Large intestine (tissue), 3 donors: ENCODE results near the gene ZC3H7B. TPM values are rescaled to one million over a fixed set of nuclear protein-coding genes. Genes with fewer than 3 reads are reported as not detected.

Source experiments
- DNase-seq, 2 donors: peaks; one replicate each; pipeline versions ENCODE4 v3.0.0 to v3.0.0-alpha.2; 2013
- H3K27ac ChIP-seq: one replicate; pipeline ENCODE4 v1.5.1; 2013; ENCODE audit warnings: low read length
- H3K27me3 ChIP-seq: 2 replicates; pipeline ENCODE4 v1.6.1; 2013; ENCODE audit warnings: low read length; ENCODE audit not compliant: control insufficient read depth, insufficient read depth
- H3K36me3 ChIP-seq: 2 replicates; pipeline ENCODE4 v1.6.1; 2013; ENCODE audit warnings: low read length; ENCODE audit not compliant: control insufficient read depth, insufficient read depth
- H3K4me1 ChIP-seq: one replicate; pipeline ENCODE4 v1.6.1; 2013; ENCODE audit warnings: low read length; ENCODE audit not compliant: control insufficient read depth, insufficient read depth
- H3K4me3 ChIP-seq: one replicate; pipeline ENCODE4 v1.5.1; 2013; ENCODE audit warnings: low read length
- H3K9me3 ChIP-seq: one replicate; pipeline ENCODE4 v1.6.1; 2013; ENCODE audit warnings: mild to moderate bottlenecking, low read depth, low read length, moderate library complexity; ENCODE audit not compliant: control insufficient read depth
- WGBS: methylation state at CpG from one replicate; pipeline ENCODE4 v1.1.5; 2013; ENCODE audit warnings: low lambda C conversion rate; ENCODE audit not compliant: insufficient coverage; 5-methylcytosine and 5-hydroxymethylcytosine counted together
- polyA plus RNA-seq: library from polyadenylated mRNA; unstranded; fragments of 120-200 nt; gene quantifications from one replicate; pipeline ENCODE4 v1.2.1, GENCODE V29; 2013

ZC3H7B gene
- polyA plus RNA-seq, 1 donor, result 58.0 TPM

DNA sequence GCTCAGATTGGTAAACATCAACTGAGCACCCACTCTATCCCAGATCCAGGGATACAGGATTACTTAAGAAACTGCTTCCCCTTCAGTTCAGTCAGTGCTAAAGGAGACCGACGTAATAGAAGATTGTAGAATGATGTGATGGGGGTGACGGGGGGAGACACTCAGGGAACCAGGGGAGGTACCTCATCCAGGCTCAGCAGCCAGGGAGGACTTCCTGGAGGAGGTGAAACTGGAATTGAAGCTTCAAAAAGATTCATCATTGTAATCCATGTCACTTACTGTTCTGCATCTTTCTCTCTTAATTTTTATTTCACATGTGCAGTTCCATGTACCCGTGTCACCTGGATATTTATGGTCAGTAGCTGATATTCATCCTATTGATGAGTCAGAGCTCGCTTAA, 61.3 kb downstream of the ZC3H7B start:
- Histone ChIP-seq H3K27me3 (no peaks in the 10 kb centered on the region), H3K9me3 (no peaks in the 10 kb centered on the region), H3K4me3 (no peak overlapping the region), H3K27ac (no peak overlapping the region), H3K4me1 (peaks cover 20% of the 10 kb centered on the region), H3K36me3 (peaks cover 19% of the 10 kb centered on the region)
- no peak for DNase-seq
- WGBS, result no CpG with 5 or more reads among the region's 5 CpGs

DNA sequence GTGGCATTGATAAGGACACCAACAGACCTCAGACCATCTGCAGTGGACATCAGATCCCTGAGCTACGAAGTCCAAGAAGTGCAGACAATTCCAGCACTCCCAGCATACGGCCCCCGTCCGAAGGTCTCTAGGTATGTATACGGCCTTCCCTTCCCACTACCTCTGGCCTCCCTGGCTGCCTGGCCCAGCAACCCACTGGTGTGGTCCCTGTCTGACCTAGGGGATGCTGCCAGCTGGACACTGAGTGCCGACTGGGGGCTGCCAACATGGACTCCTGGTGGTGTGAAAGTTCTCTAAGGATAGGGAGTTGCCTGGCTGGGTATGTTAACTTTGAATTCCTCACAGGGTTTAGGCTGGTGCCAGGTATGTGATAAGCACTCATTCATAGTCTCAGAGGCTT, 62.9 kb downstream of the ZC3H7B start:
- Histone ChIP-seq H3K9me3 (no peaks in the 10 kb centered on the region), H3K4me3 (no peak overlapping the region), H3K27ac (no peak overlapping the region), H3K27me3 (no peaks in the 10 kb centered on the region), H3K4me1 (peaks cover 26% of the 10 kb centered on the region), H3K36me3 (peaks cover 3% of the 10 kb centered on the region)
- no CpG with 5 or more reads among the region's 6 CpGs for WGBS
- no peak for DNase-seq

GRCh38 chr22:41364955-41365354, 63.6 kb downstream of the ZC3H7B start:
- Histone ChIP-seq H3K9me3 (no peaks in the 10 kb centered on the region), H3K36me3 (no peaks in the 10 kb centered on the region), H3K4me3 (no peak overlapping the region), H3K27me3 (no peaks in the 10 kb centered on the region), H3K4me1 (peaks cover 23% of the 10 kb centered on the region), H3K27ac (no peak overlapping the region)
- no peak for DNase-seq
- no CpG with 5 or more reads among the region's 8 CpGs for WGBS

DNA sequence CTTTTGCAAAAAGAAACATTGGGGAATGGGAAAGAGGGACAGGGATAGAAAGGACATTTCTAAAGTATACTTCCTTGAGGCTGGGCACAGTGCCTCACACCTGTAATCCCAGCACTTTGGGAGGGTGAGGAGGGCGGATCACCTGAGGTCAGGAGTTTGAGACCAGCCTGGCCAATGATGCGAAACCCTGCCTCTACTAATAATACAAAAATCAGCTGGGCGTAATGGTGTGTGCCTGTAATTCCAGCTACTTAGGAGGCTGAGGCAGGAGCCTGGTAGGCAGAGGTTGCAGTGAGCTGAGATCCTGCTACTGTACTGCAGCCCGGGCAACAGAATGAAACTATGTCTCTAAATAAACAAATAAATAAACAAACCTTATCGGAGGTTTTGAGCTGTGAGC, 64.1 kb downstream of the ZC3H7B start:
- H3K27ac ChIP-seq, result no peak overlapping the region
- no peaks in the 10 kb centered on the region for H3K27me3 ChIP-seq

DNA sequence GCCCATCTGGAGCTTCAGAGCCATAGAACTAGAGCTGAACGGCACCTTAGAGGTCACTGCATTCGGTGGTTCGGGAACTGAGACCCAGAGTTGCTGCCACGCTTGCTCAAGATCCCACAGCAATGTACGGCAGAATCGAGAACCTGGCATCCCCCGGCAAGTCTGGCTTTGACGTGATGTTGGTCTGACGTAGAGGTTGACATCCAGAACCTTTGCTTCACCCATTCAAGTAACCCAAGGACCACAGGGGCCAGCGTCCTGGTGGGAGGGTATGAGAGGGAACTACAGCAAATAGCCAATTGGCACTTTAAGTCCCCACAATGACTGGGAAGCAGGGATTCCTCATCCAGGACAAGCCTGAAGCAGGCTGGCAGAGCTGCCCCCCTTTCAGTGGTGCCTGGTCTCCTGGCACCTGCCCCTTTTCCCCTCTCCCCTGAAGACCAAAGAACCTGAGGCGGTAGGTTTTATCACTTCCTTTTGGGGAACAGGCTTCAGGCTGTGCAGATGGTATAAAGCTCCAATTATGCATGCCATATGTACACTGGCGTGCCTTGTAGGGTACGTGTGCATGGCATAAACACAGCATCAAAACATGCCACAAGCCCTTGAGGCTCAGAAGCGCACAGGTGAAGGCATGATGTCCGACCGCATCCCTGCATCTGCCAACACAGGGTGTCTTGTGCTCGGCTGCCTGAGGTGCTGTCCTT, 65.2 kb downstream of the ZC3H7B start:
- Histone ChIP-seq H3K27me3 (no peaks in the 10 kb centered on the region), H3K9me3 (no peaks in the 10 kb centered on the region), H3K4me1 (peaks cover 23% of the 10 kb centered on the region), H3K27ac (no peak overlapping the region), H3K36me3 (no peaks in the 10 kb centered on the region), H3K4me3 (no peak overlapping the region)
- no CpG with 5 or more reads among the region's 17 CpGs for WGBS
- peak in 1 of 2 donors; percentile 25 for DNase-seq

More for the DNA sequence above, 64.1 kb downstream of the ZC3H7B start:
- Histone ChIP-seq H3K9me3 (no peaks in the 10 kb centered on the region), H3K4me1 (peaks cover 23% of the 10 kb centered on the region), H3K4me3 (no peak overlapping the region), H3K36me3 (no peaks in the 10 kb centered on the region)
- no peak for DNase-seq
- 29% methylated on average over 1 of the region's 5 CpGs for WGBS

- Histone ChIP-seq H3K4me3 (peak overlapping the region; percentile 27), H3K36me3 (no peaks in the 10 kb centered on the region), H3K4me1 (peaks cover 23% of the 10 kb centered on the region), H3K27me3 (no peaks in the 10 kb centered on the region), H3K27ac (no peak overlapping the region), H3K9me3 (no peaks in the 10 kb centered on the region)
- whole genome bisulfite sequencing, result no CpG with 5 or more reads among the region's 21 CpGs
- peak; percentile 93 for DNase-seq
Measured at GRCh38 chr22:41367039-41367679, 65.8 kb downstream of the ZC3H7B start.

- H3K27ac ChIP-seq, result no peak overlapping the region
- peaks cover 23% of the 10 kb centered on the region for H3K4me1 ChIP-seq
- no peaks in the 10 kb centered on the region for H3K9me3 ChIP-seq
- no peak for DNase-seq
- no peaks in the 10 kb centered on the region for H3K27me3 ChIP-seq
- no CpG with 5 or more reads among the region's 18 CpGs for WGBS
- H3K36me3 ChIP-seq, result no peaks in the 10 kb centered on the region
- H3K4me3 ChIP-seq, result peak overlapping the region; percentile 27
Measured at GRCh38 chr22:41367680-41368542, 66.6 kb downstream of the ZC3H7B start.

DNA sequence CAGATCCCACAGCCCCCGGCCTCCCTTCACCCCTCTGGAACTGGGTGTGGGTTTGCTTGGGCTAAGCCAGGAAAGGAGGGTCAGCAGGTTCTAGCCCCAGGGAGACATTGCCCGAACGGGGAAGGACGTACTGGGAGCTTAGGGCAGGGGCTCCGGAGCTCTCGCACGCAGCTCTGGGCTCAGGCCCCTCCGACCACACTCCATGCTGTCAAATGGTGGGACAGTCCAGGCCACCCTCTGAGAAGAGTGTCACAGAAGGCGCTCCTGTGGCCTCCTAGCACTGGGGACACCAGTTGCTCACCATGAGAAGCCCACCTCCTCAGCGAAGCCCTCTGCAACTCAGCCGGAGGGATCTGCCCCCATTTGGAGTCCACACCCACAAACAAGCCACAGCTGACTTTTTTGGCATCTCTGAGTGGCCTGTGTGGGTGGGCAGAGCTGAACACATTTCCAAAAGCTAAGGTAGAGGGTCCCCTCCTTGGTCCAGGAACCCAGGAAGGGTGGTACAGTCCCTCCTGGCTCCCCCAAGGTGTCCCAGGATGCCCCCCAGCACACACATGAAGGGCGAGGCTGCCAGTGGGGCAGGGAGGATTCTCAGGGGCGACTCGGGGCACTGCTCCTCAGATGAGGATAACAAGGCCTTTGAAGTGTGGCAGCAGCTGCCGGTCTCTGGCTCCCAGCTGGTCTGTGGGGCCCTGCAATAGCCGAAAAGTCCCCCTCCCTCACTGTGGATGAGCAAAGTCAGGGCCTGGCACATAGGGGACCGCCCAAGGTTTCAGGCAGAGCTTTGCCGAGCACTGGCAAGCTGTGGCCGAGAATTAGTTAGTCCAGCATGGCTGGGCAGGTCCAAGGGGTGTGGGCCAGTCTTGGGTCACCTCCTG, 67.5 kb downstream of the ZC3H7B start:
- Histone ChIP-seq H3K9me3 (no peaks in the 10 kb centered on the region), H3K27ac (no peak overlapping the region), H3K36me3 (no peaks in the 10 kb centered on the region), H3K4me3 (no peak overlapping the region), H3K4me1 (peaks cover 23% of the 10 kb centered on the region), H3K27me3 (no peaks in the 10 kb centered on the region)
- DNase-seq, result no peak
- WGBS, result no CpG with 5 or more reads among the region's 19 CpGs

GRCh38 chr22:41369424-41369745, 68.1 kb downstream of the ZC3H7B start:
- peaks cover 23% of the 10 kb centered on the region for H3K4me1 ChIP-seq
- no peaks in the 10 kb centered on the region for H3K36me3 ChIP-seq
- H3K27ac ChIP-seq, result no peak overlapping the region
- no peaks in the 10 kb centered on the region for H3K9me3 ChIP-seq
- H3K4me3 ChIP-seq, result no peak overlapping the region
- DNase-seq, result no peak
- WGBS, result no CpG with 5 or more reads among the region's 3 CpGs
- H3K27me3 ChIP-seq, result no peaks in the 10 kb centered on the region

DNA sequence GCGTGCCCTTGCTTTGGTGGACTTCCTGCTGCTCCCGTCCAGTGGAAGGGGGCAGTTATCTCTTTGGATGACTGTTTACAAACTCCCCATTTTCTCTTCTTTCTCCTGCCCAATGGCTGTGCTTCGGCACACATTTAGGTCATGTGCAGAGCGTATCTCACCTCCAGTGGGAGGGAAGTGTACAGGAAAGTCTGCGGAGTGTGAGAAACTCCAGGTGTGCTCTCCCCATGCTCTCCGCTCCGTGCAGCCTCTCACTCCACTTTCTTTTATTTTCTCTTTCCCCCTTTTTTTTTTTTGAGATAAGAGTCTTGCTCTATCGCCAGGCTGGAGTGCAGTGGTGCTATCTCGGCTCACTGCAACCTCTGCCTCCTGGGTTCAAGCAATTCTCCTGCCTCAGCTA, 68.5 kb downstream of the ZC3H7B start:
- WGBS, result 58% methylated on average over 2 of the region's 9 CpGs

More for the DNA sequence above, 68.5 kb downstream of the ZC3H7B start:
- no peak overlapping the region for H3K4me3 ChIP-seq
- no peaks in the 10 kb centered on the region for H3K36me3 ChIP-seq
- no peaks in the 10 kb centered on the region for H3K9me3 ChIP-seq
- H3K27me3 ChIP-seq, result no peaks in the 10 kb centered on the region
- no peak overlapping the region for H3K27ac ChIP-seq
- peaks cover 22% of the 10 kb centered on the region for H3K4me1 ChIP-seq
- DNase-seq, result no peak
